GM18870 (cell line): Measurements from ENCODE around the gene ALG6.
A peak's percentile ranks its signal among the peaks of the same experiment; 100 is the strongest.

Experiments used
- ATAC-seq: cut with Tn5 transposase; IDR thresholded peaks from one replicate; pipeline ENCODE4 v1.9.1; 2021; ENCODE audit warnings: moderate library complexity; ENCODE audit not compliant: unreplicated experiment

Gene ALG6

DNA sequence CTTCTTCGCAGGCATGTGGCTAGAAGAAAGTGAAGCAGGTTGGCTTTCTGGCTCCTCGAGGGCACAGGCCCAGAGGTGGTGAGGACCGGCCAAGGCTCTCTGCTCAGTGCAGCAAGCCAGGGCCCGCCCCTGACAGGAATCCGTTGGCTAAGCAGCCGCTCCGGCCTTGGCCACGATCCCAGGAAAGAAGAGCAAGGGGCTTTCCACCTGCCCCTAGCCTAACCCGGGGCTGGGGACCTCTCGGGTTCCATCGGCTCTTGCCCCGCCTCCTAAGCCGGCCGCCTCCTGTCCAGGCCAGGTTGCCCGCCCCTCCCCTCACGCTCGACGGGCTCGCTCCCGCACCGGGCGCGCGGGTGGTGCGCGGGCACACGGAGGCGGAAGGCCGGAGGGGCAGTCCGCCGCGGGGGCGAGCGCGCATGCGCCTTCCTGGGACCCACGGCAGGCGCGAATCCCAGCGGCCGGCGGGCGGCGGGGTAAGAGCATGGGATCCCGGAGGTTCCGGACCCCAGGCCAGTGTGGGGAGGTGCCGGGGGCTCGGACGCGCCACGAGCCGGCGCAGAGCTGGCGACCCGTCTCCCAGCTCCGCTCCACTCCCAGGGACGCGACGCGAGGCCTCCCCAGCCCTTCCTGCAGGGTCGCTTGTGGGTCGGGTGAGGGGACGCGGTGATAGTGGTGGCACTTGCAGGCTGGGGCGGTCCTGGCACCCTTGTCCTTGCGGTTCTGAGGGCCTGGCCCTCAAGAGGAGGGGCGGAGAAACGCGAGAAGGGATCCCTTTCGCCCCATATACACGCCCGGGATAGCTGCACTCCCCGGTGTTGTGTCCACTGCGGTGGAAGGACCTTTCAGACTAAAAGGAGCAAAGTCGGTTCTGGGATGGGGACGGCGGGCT is at the start of gene ALG6:
Gene ALG6, plus strand, starts transcription at position 413 of the 889 bp plus-strand sequence. CDS start 3,351 bp downstream, outside the sequence.
- ATAC-seq = peak; percentile 80

- no peak for ATAC-seq
Observed at GRCh38 chr1:63317817-63318152, 49.6 kb upstream of the ALG6 start.

- ATAC-seq = no peak
Observed at GRCh38 chr1:63318201-63318979, 49.0 kb upstream of the ALG6 start.

- no peak for ATAC-seq
Observed at GRCh38 chr1:63319046-63320021, 48.1 kb upstream of the ALG6 start.

- no peak for ATAC-seq
Observed at GRCh38 chr1:63320022-63320721, 47.3 kb upstream of the ALG6 start.

GRCh38 chr1:63321066-63321784 is 46.2 kb upstream of the ALG6 start:
- no peak for ATAC-seq

DNA sequence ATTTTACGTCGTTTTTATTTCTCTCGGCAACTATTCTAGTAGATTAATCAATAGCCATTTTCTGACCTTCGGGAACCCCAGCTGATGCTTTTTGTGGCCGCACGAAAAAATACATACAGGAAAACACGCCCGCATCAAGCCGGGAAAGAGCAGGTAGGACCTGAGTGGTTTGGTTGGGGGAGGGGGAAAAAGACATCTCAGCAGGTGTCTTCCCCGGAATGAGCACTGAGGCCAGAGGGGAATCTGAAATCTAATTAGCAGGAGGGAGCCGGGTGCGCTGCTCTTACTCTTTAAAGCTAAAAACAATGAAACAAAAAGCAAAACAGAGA is 45.7 kb upstream of the ALG6 start:
- no peak for ATAC-seq

DNA sequence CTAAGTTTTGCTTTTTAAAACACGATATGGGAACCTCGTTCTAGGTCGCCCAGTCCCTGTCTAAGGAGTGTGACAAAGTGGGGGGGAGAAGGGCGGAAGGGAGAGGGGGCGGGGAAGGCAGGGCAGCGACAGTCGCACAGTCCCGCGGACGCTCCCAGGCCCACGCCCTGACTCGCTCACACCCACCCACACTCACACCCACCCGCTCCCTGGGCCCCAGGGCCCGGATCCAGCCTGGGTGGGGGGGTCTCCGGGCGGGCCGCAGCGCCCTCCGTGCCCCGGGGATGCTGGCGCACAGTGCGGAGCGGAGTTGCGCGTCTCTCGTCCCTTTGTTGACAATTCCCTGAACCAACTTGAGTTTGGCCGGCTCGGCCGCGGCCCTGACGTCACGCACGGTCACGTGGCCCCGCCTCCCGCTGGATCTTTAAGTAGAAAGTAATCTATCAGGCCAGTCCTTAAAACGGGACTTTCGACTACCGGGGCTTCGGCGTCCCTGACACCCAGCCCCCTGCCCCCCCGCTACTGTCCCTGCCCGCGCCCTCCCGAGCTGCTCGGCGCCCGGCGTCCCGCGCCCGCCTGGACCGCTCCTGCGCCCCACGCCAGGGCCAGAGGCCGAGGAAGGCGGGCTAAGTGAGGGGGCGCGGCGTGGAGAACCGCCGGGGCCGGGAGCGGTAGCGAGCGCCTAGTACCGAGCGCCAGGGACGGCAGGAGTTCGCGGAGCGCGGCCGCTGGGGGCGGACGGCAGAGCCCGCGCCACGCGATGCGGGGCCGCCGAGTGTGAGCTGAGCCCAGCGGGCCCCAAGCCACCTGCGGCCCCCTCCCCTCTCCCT is 45.1 kb upstream of the ALG6 start, which contains the start of gene FOXD3:
Gene FOXD3, plus strand, starts transcription at position 454 of the 830 bp plus-strand sequence. CDS start 492 bp downstream, outside the sequence.
- peak; percentile 60 for ATAC-seq

- ATAC-seq = no peak
Observed at GRCh38 chr1:63322944-63323864, 44.2 kb upstream of the ALG6 start.

GRCh38 chr1:63323865-63324778 is 43.3 kb upstream of the ALG6 start:
- ATAC-seq = no peak

DNA sequence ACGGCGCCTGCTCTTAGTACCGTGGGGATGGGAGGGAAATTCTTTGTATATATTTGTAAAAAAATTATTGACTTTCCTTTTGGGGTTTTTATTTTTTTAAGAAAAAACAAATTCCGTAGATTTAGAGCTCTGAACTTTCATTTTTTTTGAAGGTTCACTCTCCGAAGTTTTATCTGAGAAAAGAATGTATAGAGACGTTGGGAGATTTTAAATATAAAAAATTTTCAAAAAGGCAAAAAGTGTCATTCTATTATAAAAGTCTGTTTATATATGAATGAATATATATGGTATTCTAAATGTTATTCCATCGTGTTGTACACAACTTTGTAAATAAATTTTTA is 42.7 kb upstream of the ALG6 start:
- ATAC-seq = no peak

DNA sequence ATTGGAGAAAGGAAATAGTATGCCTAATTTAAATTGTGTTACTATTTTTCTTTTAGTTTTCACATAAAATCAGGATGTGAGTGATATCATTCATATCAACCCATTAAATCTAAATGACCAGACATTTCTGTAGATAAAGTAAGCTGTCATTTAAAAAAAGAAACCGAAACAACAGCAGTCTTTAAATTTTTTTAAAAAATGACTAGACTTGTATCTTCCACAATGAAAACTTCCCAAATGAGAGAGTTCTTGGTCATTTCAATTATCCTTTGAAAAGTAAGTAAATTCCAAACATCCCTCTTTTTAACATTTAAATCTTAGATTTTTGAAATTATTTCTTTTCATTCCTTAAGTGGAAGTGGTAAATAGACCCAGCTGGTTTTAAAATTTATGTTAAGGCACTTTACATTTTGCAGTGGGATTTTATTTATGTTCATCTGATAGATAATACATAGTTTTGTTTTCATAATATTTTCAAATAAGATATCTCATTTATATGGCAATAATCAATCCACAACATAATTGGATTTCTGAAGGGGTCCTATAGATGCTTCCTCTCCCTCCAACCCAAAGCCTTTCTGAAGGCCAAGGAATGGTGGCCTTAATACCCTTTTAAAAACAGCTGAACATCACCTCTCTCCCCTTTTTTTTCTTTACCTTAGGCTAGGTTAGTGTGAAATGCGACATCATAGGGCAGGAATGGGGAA is 42.0 kb upstream of the ALG6 start:
- no peak for ATAC-seq

GRCh38 chr1:63326106-63326472 is 41.3 kb upstream of the ALG6 start:
- ATAC-seq = no peak

- no peak for ATAC-seq
Observed at GRCh38 chr1:63326473-63327380, 40.7 kb upstream of the ALG6 start.

GRCh38 chr1:63327417-63328054 is 39.9 kb upstream of the ALG6 start:
- ATAC-seq = no peak
